GM12878 (cell line): ENCODE results near the gene ZFP90. TPM values are rescaled to one million over a fixed set of nuclear protein-coding genes. Genes with fewer than 3 reads are reported as not detected.
"Not testable (repeated sequence)": the region's sequence is repeated elsewhere in the genome, so short reads cannot be mapped to it uniquely, and the experiment has no call there.

Source experiments
- ATAC-seq: fragments of 200-7000 bp; cut with Tn5 transposase; 3 replicates; pipeline ENCODE4 v1.9.1; 2020; ENCODE audit warnings: mild to moderate bottlenecking, moderate library complexity
- BruUV-seq: library from RNA; stranded (reverse); fragments of 400-500 nt; replicated peaks from 2 replicates; lab custom pipeline; 2021; lab: Mats Ljungman, UMichigan
- CTCF ChIA-PET: fragments of 300-600 bp; sonication (Branson Sonifier 250); formaldehyde crosslinking; extraction: SDS; loops from one replicate; lab custom pipeline; 2021; ENCODE audit warnings: inconsistent platforms; lab: Yijun Ruan, JAX
- POLR2A ChIA-PET: fragments of 350-600 bp; formaldehyde crosslinking; extraction: SDS; loops from one replicate; lab custom pipeline; 2021; ENCODE audit warnings: inconsistent platforms; lab: Charles Lee
- RAD21 ChIA-PET: fragments of 300-600 bp; sonication (Branson Sonifier 250); formaldehyde crosslinking; loops from one replicate; lab custom pipeline; 2023; ENCODE audit warnings: antibody characterized with exemption; ENCODE audit not compliant: unreplicated experiment; lab: Charles Lee
- SMC1A ChIA-PET: fragments of 300-600 bp; sonication (Branson Sonifier 250); formaldehyde crosslinking; loops from one replicate; lab custom pipeline; 2023; ENCODE audit not compliant: unreplicated experiment, uncharacterized antibody; lab: Charles Lee
- DNase-seq: peaks from one replicate; pipeline ENCODE4 v3.0.0-alpha.2; 2011; ENCODE audit warnings: low read depth, low spot score
- FAIRE-seq: peaks from 3 replicates; lab custom pipeline; 2011; peaks lifted over from hg19 to GRCh38; lab: Jason Lieb, UNC
- H2AFZ ChIP-seq: 2 replicates; pipeline ENCODE4 v1.6.0; 2011; ENCODE audit warnings: low read depth, low read length, control low read depth; ENCODE audit not compliant: control insufficient read depth
- H3K27ac ChIP-seq: 2 replicates; pipeline ENCODE4 v1.5.1; 2011; ENCODE audit warnings: control low read depth; ENCODE audit not compliant: control insufficient read depth, insufficient read depth
- H3K27me3 ChIP-seq, 2 experiments: replicated peaks in 1 of 2; 2 replicates each; pipeline versions ENCODE4 v1.6.0 to v1.6.1; 2011; ENCODE audit warnings: low read length in 1 of 2; ENCODE audit not compliant: control insufficient read depth in 2 of 2, insufficient read depth in 2 of 2
- H3K36me3 ChIP-seq, 2 experiments: 2 replicates each; pipeline ENCODE4 v1.5.1; 2011; ENCODE audit warnings: low read length in 1 of 2; ENCODE audit not compliant: control insufficient read depth in 2 of 2, insufficient read depth in 2 of 2
- H3K4me1 ChIP-seq: 2 replicates; pipeline ENCODE4 v1.6.1; 2011; ENCODE audit warnings: mild to moderate bottlenecking, low read length, moderate library complexity, mixed read lengths; ENCODE audit not compliant: control insufficient read depth, insufficient read depth
- H3K4me2 ChIP-seq: 2 replicates; pipeline ENCODE4 v1.6.0; 2011; ENCODE audit warnings: control low read depth; ENCODE audit not compliant: control insufficient read depth, insufficient read depth
- H3K4me3 ChIP-seq: fragments of 200-600 bp; sonication (generic); 2 replicates; pipeline ENCODE4 v1.5.1; 2016
- H3K79me2 ChIP-seq: 2 replicates; pipeline ENCODE4 v1.6.0; 2011; ENCODE audit warnings: low read length; ENCODE audit not compliant: control insufficient read depth, insufficient read depth
- H3K9ac ChIP-seq: 2 replicates; pipeline ENCODE4 v1.8.0; 2011; ENCODE audit warnings: low read length, control low read depth, mixed read lengths; ENCODE audit not compliant: control insufficient read depth, insufficient read depth
- H3K9me3 ChIP-seq: replicated peaks from 3 replicates; pipeline ENCODE4 v1.5.1; 2011; ENCODE audit warnings: mild to moderate bottlenecking, low read length; ENCODE audit not compliant: control insufficient read depth, insufficient read depth
- H4K20me1 ChIP-seq: 2 replicates; pipeline ENCODE4 v1.6.0; 2011; ENCODE audit not compliant: control insufficient read depth, insufficient read depth
- ATF7 ChIP-seq: fragments of 450-650 bp; IDR thresholded peaks from 2 replicates; pipeline ENCODE4 v1.6.1; 2016; ENCODE audit warnings: low read depth, mild to moderate bottlenecking
- BCLAF1 ChIP-seq: fragments of 450-650 bp; IDR thresholded peaks from 2 replicates; pipeline ENCODE4 v1.6.1; 2017; ENCODE audit warnings: antibody characterized with exemption, mild to moderate bottlenecking, moderate library complexity
- EED ChIP-seq: sonication (generic); IDR thresholded peaks from 2 replicates; pipeline ENCODE4 v1.6.1; 2016; ENCODE audit warnings: antibody characterized with exemption, low read depth
- IRF3 ChIP-seq: fragments of 450-650 bp; IDR thresholded peaks from 2 replicates; pipeline ENCODE4 v1.6.1; 2014; ENCODE audit warnings: mild to moderate bottlenecking
- POU2F2 ChIP-seq: IDR thresholded peaks from 3 replicates; pipeline ENCODE4 v1.6.1; 2011; ENCODE audit warnings: low read depth, mild to moderate bottlenecking, low read length, borderline replicate concordance
- RB1 ChIP-seq: fragments of 450-650 bp; formaldehyde crosslinking; IDR thresholded peaks from 2 replicates; pipeline ENCODE4 v1.6.1; 2017; ENCODE audit warnings: mild to moderate bottlenecking, borderline replicate concordance
- RBBP5 ChIP-seq: fragments of 200-600 bp; sonication (generic); conservative IDR thresholded peaks from 2 replicates; pipeline ENCODE4 v1.6.1; 2016
- SIN3A ChIP-seq: IDR thresholded peaks from 2 replicates; pipeline ENCODE4 v1.6.1; 2012; ENCODE audit warnings: low read depth, low read length, improper control_type of control experiment
- TARDBP ChIP-seq: IDR thresholded peaks from 2 replicates; pipeline ENCODE4 v1.6.1; 2016; ENCODE audit warnings: borderline replicate concordance
- ZBTB11 ChIP-seq: fragments of 450-650 bp; formaldehyde crosslinking; IDR thresholded peaks from 2 replicates; pipeline ENCODE4 v1.5.0; 2022; ENCODE audit warnings: mild to moderate bottlenecking, missing genetic modification characterization
- WGBS: methylation state at CpG from one replicate; pipeline ENCODE4 v1.1.6; 2016; ENCODE audit warnings: low lambda C conversion rate; ENCODE audit not compliant: insufficient replicate concordance, insufficient coverage; ENCODE audit errors: missing lambda C conversion rate; 5-methylcytosine and 5-hydroxymethylcytosine counted together
- in situ Hi-C: fragments of 300-500 bp; cut with MboI; formaldehyde crosslinking; loops from 9 replicates; pipeline ENCODE4 v1.14.3; 2018; ENCODE audit warnings: mixed read lengths
- intact Hi-C: fragments of 100-400 bp; cut with micrococcal nuclease; formaldehyde crosslinking; loops from one replicate; pipeline ENCODE4 v1.14.2; 2022; ENCODE audit not compliant: unreplicated experiment
- polyA plus RNA-seq, 11 experiments: library from polyadenylated mRNA; depleted of rRNA in 4 of 11; unstranded in 6 of 11; stranded (reverse) in 5 of 11; fragments of >200 nt; fragmentation: Nextera tagmentation in 4 of 11; fragmentation: Illumina TruSeq in 1 of 11; extraction: Ambion mirVana in 4 of 11; extraction: Trizol in 1 of 11; gene quantifications; 1 replicate in 1 of 11; 2 replicates in 10 of 11; pipeline versions ENCODE4 v1.2.1 to v1.2.3, GENCODE V29; 2011 to 2016; ENCODE audit warnings: inconsistent platforms in 2 of 11, missing spikeins in 2 of 11, low read depth in 1 of 11
- total RNA-seq, 4 experiments: library from RNA; depleted of rRNA in 3 of 4; stranded (reverse); fragments of >200 nt in 3 of 4; fragmentation: Illumina TruSeq in 1 of 4; extraction: Trizol in 1 of 4; gene quantifications; 2 replicates each; pipeline versions ENCODE4 v1.2.1 to v1.2.3, GENCODE V29; 2013 to 2021

Gene ZFP90
- total and polyA plus RNA-seq, 10 of the 15 experiments (the other 5 are each of a cell fraction or from before 2014, with no cell fraction given), result 3.3 to 20.0 (median 15.4) TPM

- TF ChIP-seq ZBTB11 (CRISPR knock-in tag) (no peak), TARDBP (no peak), IRF3 (no peak), ATF7 (no peak), POU2F2 (no peak), SIN3A (no peak), EED (no peak), RBBP5 (no peak), RB1 (no peak), BCLAF1 (no peak)
Observed at GRCh38 chr16:68493412-68494070, 45.5 kb upstream of the ZFP90 start (continued).

GRCh38 chr16:68494261-68494660 lies 44.8 kb upstream of the ZFP90 start:
- WGBS, result 74% methylated on average over 5 of the region's 5 CpGs
- H3K27me3 ChIP-seq, H3K9ac ChIP-seq, RAD21 ChIA-PET, H2AFZ ChIP-seq, H3K9me3 ChIP-seq, DNase-seq, ATAC-seq, H3K36me3 ChIP-seq, intact Hi-C loops, H4K20me1 ChIP-seq, BruUV-seq, POLR2A ChIA-PET, H3K4me3 ChIP-seq, in situ Hi-C loops, CTCF ChIA-PET, H3K27ac ChIP-seq, H3K4me2 ChIP-seq, FAIRE-seq, H3K79me2 ChIP-seq: not testable (repeated sequence)
- H3K4me1 ChIP-seq, result peaks cover 13% of the 10 kb centered on the region
- SMC1A ChIA-PET, result interaction anchor here (1.2 kb wide), 1 partner anchor 50 kb away, joined by 3 read pairs; no protein-coding TSS in a partner anchor
